Activated naive CD4-positive, alpha-beta T cell treated with anti-CD3 and anti-CD28 coated beads, Interleukin-2, amount 10 ng/mL, durations not matched to agents 7 days and 5 days (primary cell): ENCODE measurements around the gene BRME1.
"Not testable (repeated sequence)": the region's sequence is repeated elsewhere in the genome, so short reads cannot be mapped to it uniquely, and the experiment has no call there.

ENCODE experiments used
- CTCF ChIA-PET: fragments of 350-600 bp; sonication (Branson Sonifier 250); formaldehyde crosslinking; loops from one replicate; lab custom pipeline; 2021; ENCODE audit warnings: antibody characterized with exemption; lab: Charles Lee
- DNase-seq: peaks from one replicate; pipeline ENCODE4 v3.0.0-alpha.2; 2020
- H3K27ac Mint-ChIP-seq: one replicate; pipeline ENCODE4 v1.8.0; 2021; ENCODE audit warnings: mild to moderate bottlenecking, moderate library complexity, mixed read lengths
- H3K27me3 Mint-ChIP-seq: one replicate; pipeline ENCODE4 v1.8.0; 2021; ENCODE audit warnings: mild to moderate bottlenecking, mixed read lengths
- H3K36me3 Mint-ChIP-seq: one replicate; pipeline ENCODE4 v1.8.0; 2021; ENCODE audit warnings: mixed read lengths
- H3K4me1 Mint-ChIP-seq: one replicate; pipeline ENCODE4 v1.8.0; 2021; ENCODE audit warnings: mixed read lengths
- H3K4me3 Mint-ChIP-seq: one replicate; pipeline ENCODE4 v1.8.0; 2021; ENCODE audit warnings: mild to moderate bottlenecking, moderate library complexity, mixed read lengths
- H3K9me3 Mint-ChIP-seq: one replicate; pipeline ENCODE4 v1.8.0; 2021; ENCODE audit warnings: mixed read lengths

The BRME1 gene

DNA sequence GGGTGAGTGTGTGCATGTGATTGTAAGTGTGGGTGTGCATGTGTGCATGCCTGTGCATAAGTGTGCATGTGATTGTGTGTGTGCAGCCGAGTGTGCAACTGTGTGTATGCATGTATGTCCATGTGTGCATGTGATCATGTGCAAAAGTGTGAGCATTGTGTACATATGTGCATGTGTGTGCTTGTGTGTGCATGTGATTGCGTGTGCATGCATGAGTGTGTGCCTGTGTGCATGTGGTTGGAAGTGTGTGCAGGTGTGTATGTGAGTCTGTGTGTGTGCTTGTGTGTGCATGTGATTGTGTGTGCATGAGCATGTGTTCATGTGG lies 28.8 kb upstream of the BRME1 start:
- CTCF ChIA-PET, result no interaction called here
- Mint-ChIP-seq H3K27ac (no peak overlapping the region), H3K9me3 (no peaks in the 10 kb centered on the region), H3K4me1 (no peaks in the 10 kb centered on the region), H3K27me3 (peaks cover 49% of the 10 kb centered on the region), H3K36me3 (no peaks in the 10 kb centered on the region), H3K4me3 (no peak overlapping the region)
- DNase-seq, result no peak

DNA sequence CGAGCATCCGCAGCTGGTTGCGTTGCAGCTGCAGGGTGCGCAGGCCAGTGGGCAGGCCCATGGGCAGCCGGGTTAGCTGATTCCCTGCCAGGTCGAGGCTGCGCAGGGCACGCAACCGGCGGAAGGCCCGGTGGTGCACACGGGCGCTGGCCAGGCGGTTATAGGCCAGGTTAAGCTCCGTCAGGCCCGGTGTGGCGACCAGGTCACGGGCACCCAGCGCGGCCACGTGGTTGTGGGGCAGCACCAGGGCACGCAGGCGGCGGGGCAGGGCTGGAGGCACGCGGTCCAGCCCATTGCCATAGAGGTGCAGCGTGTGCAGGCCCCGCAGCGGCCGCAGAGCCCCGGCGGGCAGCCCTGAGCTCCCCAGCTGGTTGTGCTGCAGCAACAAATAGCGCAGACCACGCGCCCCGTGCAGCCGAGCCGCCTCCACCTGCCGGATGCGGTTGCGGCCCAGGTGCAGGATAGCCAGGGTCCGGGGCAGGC lies 27.0 kb upstream of the BRME1 start:
- Mint-ChIP-seq H3K9me3 (no peaks in the 10 kb centered on the region), H3K36me3 (peaks cover 7% of the 10 kb centered on the region), H3K4me3 (no peak overlapping the region), H3K27me3 (peaks cover 35% of the 10 kb centered on the region), H3K27ac (no peak overlapping the region), H3K4me1 (peaks cover 3% of the 10 kb centered on the region)
- DNase-seq, result no peak
- CTCF ChIA-PET, result interaction anchor here (0.6 kb wide), 1 partner anchor 22 kb away, joined by 3 read pairs; no protein-coding TSS in a partner anchor

DNA sequence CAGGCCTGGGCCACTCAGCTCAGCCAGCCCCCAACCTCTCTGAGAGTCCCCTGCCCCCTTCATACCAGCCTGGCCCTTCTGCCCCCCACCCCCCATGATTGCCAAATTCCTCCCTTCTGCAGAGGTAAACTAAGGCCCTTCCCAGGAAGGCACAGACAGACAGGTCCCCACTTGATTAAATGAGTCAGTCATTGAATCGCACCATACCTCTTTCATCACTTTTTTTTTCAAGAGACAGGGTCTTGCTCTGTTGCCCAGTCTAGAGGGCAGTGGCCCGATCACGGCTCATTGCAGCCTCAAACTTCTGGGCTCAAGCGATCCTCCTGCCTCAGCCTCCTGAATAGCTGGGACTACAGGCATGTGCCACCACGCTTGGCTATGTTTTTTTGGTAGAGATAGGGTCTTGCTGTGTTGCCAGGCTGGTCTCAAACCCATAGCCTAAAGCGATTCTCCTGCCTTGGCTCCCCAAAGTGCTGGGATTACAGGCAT lies 26.3 kb upstream of the BRME1 start:
- Mint-ChIP-seq H3K9me3 (no peaks in the 10 kb centered on the region), H3K4me3 (no peak overlapping the region), H3K4me1 (peaks cover 5% of the 10 kb centered on the region), H3K36me3 (peaks cover 7% of the 10 kb centered on the region), H3K27ac (no peak overlapping the region), H3K27me3 (peaks cover 27% of the 10 kb centered on the region)
- CTCF ChIA-PET, result no interaction called here
- no peak for DNase-seq

- CTCF ChIA-PET, result no interaction called here
These were observed 25.7 kb upstream of the BRME1 start for GRCh38 chr19:13931391-13932148.

DNA sequence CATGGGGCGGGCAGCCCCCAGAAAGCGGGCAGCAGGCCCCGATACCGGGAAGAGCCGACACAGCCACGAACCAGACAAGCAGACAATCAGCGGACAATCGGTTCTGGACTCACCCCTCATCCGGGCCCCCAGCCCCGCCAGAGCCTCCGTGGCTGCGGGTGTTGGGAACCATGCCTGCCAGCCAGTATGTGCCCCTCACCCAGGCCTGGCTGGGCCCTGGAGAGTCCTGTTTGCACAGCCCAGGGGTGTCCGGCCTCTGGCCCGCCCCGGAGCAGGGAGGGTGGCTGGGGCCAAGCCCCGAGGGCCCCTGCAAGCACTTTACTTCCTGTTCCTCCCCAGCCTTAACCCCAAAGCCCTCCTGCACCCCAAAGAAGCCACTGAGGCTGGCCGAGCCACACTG lies 24.5 kb upstream of the BRME1 start:
- CTCF ChIA-PET, result no interaction called here
- H3K27ac Mint-ChIP-seq, result no peak overlapping the region
- peaks cover 16% of the 10 kb centered on the region for H3K4me1 Mint-ChIP-seq
- no peaks in the 10 kb centered on the region for H3K9me3 Mint-ChIP-seq
- H3K36me3 Mint-ChIP-seq, result peaks cover 16% of the 10 kb centered on the region
- H3K27me3 Mint-ChIP-seq, result peaks cover 18% of the 10 kb centered on the region
- H3K4me3 Mint-ChIP-seq, result no peak overlapping the region
- no peak for DNase-seq

More at GRCh38 chr19:13931391-13932148, 25.7 kb upstream of the BRME1 start:
- Mint-ChIP-seq H3K4me3 (no peak overlapping the region), H3K27ac (no peak overlapping the region), H3K4me1 (peaks cover 11% of the 10 kb centered on the region), H3K27me3 (peaks cover 27% of the 10 kb centered on the region), H3K9me3 (no peaks in the 10 kb centered on the region), H3K36me3 (peaks cover 11% of the 10 kb centered on the region)
- DNase-seq, result no peak

- Mint-ChIP-seq H3K27ac (no peak overlapping the region), H3K9me3 (no peaks in the 10 kb centered on the region), H3K36me3 (peaks cover 17% of the 10 kb centered on the region), H3K4me1 (peaks cover 16% of the 10 kb centered on the region), H3K4me3 (no peak overlapping the region), H3K27me3 (peaks cover 13% of the 10 kb centered on the region)
- no peak for DNase-seq
- CTCF ChIA-PET, result no interaction called here
These were observed 24.0 kb upstream of the BRME1 start for GRCh38 chr19:13929956-13930355.

GRCh38 chr19:13929340-13929739 lies 23.4 kb upstream of the BRME1 start:
- H3K27ac Mint-ChIP-seq, result no peak overlapping the region
- H3K4me3 Mint-ChIP-seq, result no peak overlapping the region
- no peaks in the 10 kb centered on the region for H3K9me3 Mint-ChIP-seq
- H3K4me1 Mint-ChIP-seq, result peaks cover 16% of the 10 kb centered on the region
- H3K36me3 Mint-ChIP-seq, result peaks cover 21% of the 10 kb centered on the region
- no peak for DNase-seq
- peaks cover 10% of the 10 kb centered on the region for H3K27me3 Mint-ChIP-seq
- CTCF ChIA-PET, result interaction anchor here (0.7 kb wide), 1 partner anchor 29 kb away, joined by 3 read pairs; no protein-coding TSS in a partner anchor

DNA sequence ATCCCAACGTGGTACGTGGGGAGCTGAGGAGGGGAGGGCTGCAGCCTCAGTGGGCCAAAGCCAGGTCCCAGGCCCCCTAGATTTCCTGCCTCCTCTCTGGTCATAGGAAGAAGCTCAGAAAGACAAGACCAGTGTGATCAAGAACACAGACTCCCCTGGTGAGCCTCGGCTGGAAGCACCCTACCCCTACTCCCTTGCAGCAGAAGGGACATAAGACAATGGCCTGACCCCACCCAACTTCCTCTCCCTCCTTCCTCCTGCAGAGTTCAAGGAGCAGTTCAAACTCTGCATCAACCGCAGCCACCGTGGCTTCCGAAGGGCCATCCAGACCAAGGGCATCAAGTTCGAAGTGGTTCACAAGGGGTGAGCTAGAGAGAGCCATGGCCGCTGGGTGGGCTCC lies 20.8 kb upstream of the BRME1 start:
- Mint-ChIP-seq H3K4me1 (peaks cover 19% of the 10 kb centered on the region), H3K4me3 (no peak overlapping the region), H3K36me3 (peaks cover 39% of the 10 kb centered on the region), H3K9me3 (no peaks in the 10 kb centered on the region), H3K27me3 (no peaks in the 10 kb centered on the region), H3K27ac (peak overlapping the region; percentile 42)
- no peak for DNase-seq
- CTCF ChIA-PET, result no interaction called here

DNA sequence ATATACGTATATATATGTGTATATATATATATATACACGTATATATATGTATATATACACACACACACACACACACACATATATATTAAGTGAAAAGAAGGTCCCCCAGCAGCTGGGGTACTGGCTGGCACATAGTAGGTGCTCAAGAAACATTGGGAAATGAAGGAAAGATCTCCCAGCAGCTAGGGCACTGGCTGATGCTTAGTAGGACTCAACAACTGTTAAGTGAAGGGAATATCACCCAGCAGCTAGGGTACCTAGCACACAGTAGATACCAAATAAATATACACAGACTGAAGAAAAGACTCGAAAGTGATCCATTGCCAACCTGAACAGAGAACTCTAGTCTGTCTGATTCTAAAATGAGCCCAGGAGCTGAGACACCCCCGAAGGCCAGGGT lies 20.1 kb upstream of the BRME1 start:
- peaks cover 20% of the 10 kb centered on the region for H3K4me1 Mint-ChIP-seq
- CTCF ChIA-PET, result no interaction called here
- peaks cover 3% of the 10 kb centered on the region for H3K9me3 Mint-ChIP-seq
- peaks cover 46% of the 10 kb centered on the region for H3K36me3 Mint-ChIP-seq
- no peak overlapping the region for H3K4me3 Mint-ChIP-seq
- H3K27ac Mint-ChIP-seq, result no peak overlapping the region
- H3K27me3 Mint-ChIP-seq, result no peaks in the 10 kb centered on the region
- no peak for DNase-seq

DNA sequence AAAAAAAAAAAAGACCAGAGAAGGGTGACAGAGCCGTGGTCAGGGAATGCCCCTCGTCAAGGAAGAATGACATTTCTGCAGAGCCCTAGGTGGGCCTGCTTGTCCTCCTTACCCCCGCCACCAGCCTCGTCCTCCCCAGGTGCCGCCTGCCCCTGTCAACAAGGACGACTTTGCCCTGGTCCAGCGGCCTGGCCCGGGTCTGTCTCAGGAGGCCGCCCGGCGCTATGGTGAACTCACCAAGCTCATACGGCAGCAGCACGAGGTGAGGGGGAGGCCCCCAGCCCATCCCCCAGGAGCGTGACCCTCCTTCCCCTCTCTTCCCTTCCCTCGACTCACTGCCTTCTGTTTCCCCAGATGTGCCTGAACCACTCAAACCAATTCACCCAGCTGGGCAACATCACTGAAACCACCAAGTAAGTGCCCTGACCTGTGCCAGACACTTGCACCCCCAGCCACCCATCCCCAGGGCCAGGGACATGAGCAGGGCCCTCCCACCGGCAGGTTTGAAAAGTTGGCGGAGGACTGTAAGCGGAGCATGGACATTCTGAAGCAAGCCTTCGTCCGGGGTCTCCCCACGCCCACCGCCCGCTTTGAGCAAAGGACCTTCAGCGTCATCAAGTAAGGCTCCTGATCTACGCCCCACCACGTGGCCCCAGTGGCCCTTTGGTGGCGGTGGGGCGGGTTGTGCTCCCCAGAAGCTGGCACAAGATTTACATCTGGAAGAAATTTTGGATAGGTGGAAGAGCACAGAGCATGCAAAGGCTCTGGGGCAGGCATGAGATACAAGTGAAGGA lies 17.5 kb upstream of the BRME1 start:
- peaks cover 21% of the 10 kb centered on the region for H3K4me1 Mint-ChIP-seq
- CTCF ChIA-PET, result interaction anchor here (0.8 kb wide), 1 partner anchor 136 kb away, joined by 3 read pairs; no protein-coding TSS in a partner anchor
- no peaks in the 10 kb centered on the region for H3K27me3 Mint-ChIP-seq
- DNase-seq, result no peak
- H3K9me3 Mint-ChIP-seq, result peaks cover 9% of the 10 kb centered on the region
- no peak overlapping the region for H3K4me3 Mint-ChIP-seq
- H3K36me3 Mint-ChIP-seq, result peaks cover 61% of the 10 kb centered on the region
- no peak overlapping the region for H3K27ac Mint-ChIP-seq

GRCh38 chr19:13922118-13922517 lies 16.2 kb upstream of the BRME1 start:
- H3K36me3 Mint-ChIP-seq, result peaks cover 58% of the 10 kb centered on the region

DNA sequence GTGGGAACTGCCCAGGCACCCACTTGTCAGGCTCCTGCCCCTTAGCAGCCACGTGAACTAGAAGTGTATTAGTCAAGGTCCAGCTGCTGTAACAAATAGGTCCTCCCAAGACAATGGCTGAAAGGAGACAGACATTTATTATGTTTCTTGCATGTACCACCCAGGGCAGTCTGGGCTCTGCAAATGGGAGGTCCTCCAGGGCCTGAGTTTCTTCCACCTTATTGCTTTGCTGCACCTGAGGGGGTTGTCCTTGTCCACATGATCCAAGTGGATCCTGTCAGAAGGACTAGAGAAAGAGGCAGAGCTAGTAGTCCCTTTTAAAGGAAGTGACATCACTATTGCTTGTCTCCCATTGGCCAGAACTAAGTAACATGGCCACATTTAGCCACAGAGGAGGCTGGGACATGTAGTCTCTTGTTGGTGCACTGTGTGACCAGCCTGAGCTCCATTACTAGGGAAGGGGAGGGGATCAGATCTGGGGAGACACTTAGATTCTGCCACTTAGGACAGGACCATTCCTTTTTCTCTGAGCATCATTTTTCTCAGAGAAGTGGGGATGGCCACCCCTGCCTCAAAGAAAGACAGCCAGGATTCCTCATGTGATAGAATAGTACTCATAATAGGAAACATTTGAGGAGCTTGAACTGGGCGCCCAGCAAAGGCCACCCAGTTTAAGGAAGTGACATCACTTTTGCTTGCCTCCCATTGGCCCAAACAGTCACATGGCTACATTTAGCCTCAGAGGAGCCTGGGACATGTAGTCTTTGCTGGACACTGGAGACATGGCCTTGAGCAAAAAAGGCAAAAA lies 15.2 kb upstream of the BRME1 start:
- H3K9me3 Mint-ChIP-seq, result peaks cover 9% of the 10 kb centered on the region
- CTCF ChIA-PET, result interaction anchor here (0.7 to 0.8 kb wide), 2 partner anchors 18 to 19 kb away, joined by 3 read pairs; no protein-coding TSS in a partner anchor

More at GRCh38 chr19:13922118-13922517, 16.2 kb upstream of the BRME1 start:
- peaks cover 16% of the 10 kb centered on the region for H3K4me1 Mint-ChIP-seq
- CTCF ChIA-PET, result interaction anchor here (0.7 to 0.8 kb wide), 2 partner anchors 19 to 20 kb away, joined by 3 read pairs; no protein-coding TSS in a partner anchor
- H3K4me3 Mint-ChIP-seq, H3K9me3 Mint-ChIP-seq, H3K27me3 Mint-ChIP-seq, DNase-seq, H3K27ac Mint-ChIP-seq: not testable (repeated sequence)

DNA sequence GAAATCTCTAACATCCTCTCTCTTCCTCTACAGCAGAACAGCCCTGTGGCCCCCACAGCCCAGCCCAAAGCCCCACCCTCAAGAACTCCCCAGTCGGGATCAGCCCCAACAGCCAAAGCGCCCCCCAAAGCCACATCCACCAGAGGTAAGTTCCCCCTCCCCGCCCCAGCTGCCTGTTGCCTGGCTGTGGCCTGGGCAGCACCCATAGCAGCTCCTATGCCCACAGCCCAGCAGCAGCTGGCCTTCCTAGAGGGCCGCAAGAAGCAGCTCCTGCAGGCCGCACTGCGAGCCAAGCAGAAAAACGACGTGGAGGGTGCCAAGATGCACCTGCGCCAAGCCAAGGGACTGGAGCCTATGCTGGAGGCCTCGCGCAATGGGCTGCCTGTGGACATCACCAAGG lies 14.6 kb upstream of the BRME1 start:
- Mint-ChIP-seq H3K27me3 (no peaks in the 10 kb centered on the region), H3K4me1 (peaks cover 5% of the 10 kb centered on the region), H3K9me3 (peaks cover 9% of the 10 kb centered on the region), H3K27ac (no peak overlapping the region), H3K4me3 (no peak overlapping the region), H3K36me3 (peaks cover 49% of the 10 kb centered on the region)
- no peak for DNase-seq
- CTCF ChIA-PET, result no interaction called here

More for the DNA sequence above, 15.2 kb upstream of the BRME1 start:
- Mint-ChIP-seq H3K4me3 (no peak overlapping the region), H3K36me3 (peaks cover 51% of the 10 kb centered on the region), H3K27me3 (no peaks in the 10 kb centered on the region), H3K27ac (no peak overlapping the region), H3K4me1 (peaks cover 7% of the 10 kb centered on the region)
- DNase-seq, result peak; percentile 49
